HCT116 (cell line): Measurements from ENCODE around the gene ELMOD2. TPM values are rescaled to one million over a fixed set of nuclear protein-coding genes. Genes with fewer than 3 reads are reported as not detected.

ENCODE experiments used
- ATAC-seq: fragments of 200-7000 bp; cut with Tn5 transposase; 2 replicates; pipeline ENCODE4 v1.9.1; 2020; ENCODE audit warnings: mild to moderate bottlenecking, moderate library complexity
- BruUV-seq: library from RNA; stranded (reverse); fragments of 400-500 nt; replicated peaks from 2 replicates; lab custom pipeline; 2021; lab: Mats Ljungman, UMichigan
- CTCF ChIA-PET: fragments of 300-600 bp; sonication (Branson Sonifier 250); formaldehyde crosslinking; loops from one replicate; lab custom pipeline; 2021; ENCODE audit warnings: antibody characterized with exemption; lab: Charles Lee
- POLR2A ChIA-PET: fragments of 300-600, 350-600 bp; sonication (Branson Sonifier 250); formaldehyde crosslinking; loops from one replicate; lab custom pipeline; 2021; ENCODE audit warnings: antibody characterized with exemption; lab: Charles Lee
- RAD21 ChIA-PET, 2 experiments: fragments of 300-600 bp; sonication (Branson Sonifier 250); formaldehyde crosslinking; loops; one replicate each; lab custom pipeline; 2023; ENCODE audit warnings: low total read pairs in 2 of 2; ENCODE audit not compliant: uncharacterized antibody in 2 of 2, unreplicated experiment in 2 of 2, low non-redundant PET in 1 of 2; lab: Charles Lee
- DNase-seq: peaks from one replicate; pipeline ENCODE4 v3.0.0-alpha.2; 2010; ENCODE audit warnings: low read depth, low spot score
- H2AFZ ChIP-seq: fragments of 200-600 bp; shearing (Covaris generic), sonication (generic); 2 replicates; pipeline ENCODE4 v1.6.1; 2017; ENCODE audit warnings: low read depth, mixed run types, mixed read lengths, antibody characterized with exemption, low read length; ENCODE audit not compliant: poor library complexity, severe bottlenecking
- H3K27ac ChIP-seq: 2 replicates; pipeline ENCODE4 v1.5.1; 2012; ENCODE audit warnings: low read depth, low read length
- H3K27me3 ChIP-seq: fragments of 200-600 bp; sonication (generic); 2 replicates; pipeline ENCODE4 v1.6.1; 2016; ENCODE audit warnings: mixed run types, low read length, mixed read lengths; ENCODE audit not compliant: insufficient read depth
- H3K36me3 ChIP-seq, 2 experiments: fragments of 200-500 bp in 1 of 2; fragments of 200-600 bp in 1 of 2; sonication (Bioruptor generic) in 1 of 2; sonication (generic) in 1 of 2; 2 replicates each; pipeline versions ENCODE4 v1.5.1 to v1.6.1; 2014 to 2016; ENCODE audit warnings: low read length in 2 of 2, inconsistent platforms in 1 of 2, mixed read lengths in 1 of 2, mixed run types in 1 of 2; ENCODE audit not compliant: insufficient read depth in 2 of 2, control insufficient read depth in 1 of 2
- H3K4me1 ChIP-seq, 2 experiments: fragments of 200-600 bp in 1 of 2; sonication (generic) in 1 of 2; 2 replicates each; pipeline versions ENCODE4 v1.5.1 to v1.6.1; 2012 to 2017; ENCODE audit warnings: low read length in 2 of 2, inconsistent platforms in 1 of 2, mild to moderate bottlenecking in 1 of 2, mixed read lengths in 1 of 2, mixed run types in 1 of 2, moderate library complexity in 1 of 2; ENCODE audit not compliant: insufficient read depth in 2 of 2, control insufficient read depth in 1 of 2
- H3K4me2 ChIP-seq: fragments of 200-600 bp; sonication (generic); 2 replicates; pipeline ENCODE4 v1.6.1; 2017; ENCODE audit warnings: mixed run types, low read length, mixed read lengths
- H3K4me3 ChIP-seq, 2 experiments: fragments of 200-600 bp in 1 of 2; sonication (generic) in 1 of 2; replicated peaks in 1 of 2; 2 replicates each; pipeline ENCODE4 v1.5.1; 2011 to 2016; ENCODE audit warnings: low read length in 2 of 2, control low read depth in 1 of 2, low read depth in 1 of 2, mild to moderate bottlenecking in 1 of 2, mixed read lengths in 1 of 2, mixed run types in 1 of 2
- H3K79me2 ChIP-seq: fragments of 200-600 bp; sonication (generic); 2 replicates; pipeline ENCODE4 v1.6.1; 2017; ENCODE audit warnings: mild to moderate bottlenecking, mixed run types, low read length, moderate library complexity, mixed read lengths; ENCODE audit not compliant: insufficient read depth
- H3K9ac ChIP-seq: fragments of 200-600 bp; sonication (generic); 2 replicates; pipeline ENCODE4 v1.6.1; 2016; ENCODE audit warnings: low read length, mixed read lengths
- H3K9me2 ChIP-seq: fragments of 200-600 bp; sonication (generic), shearing (Covaris generic); 2 replicates; pipeline ENCODE4 v1.6.1; 2017; ENCODE audit warnings: mixed run types, mild to moderate bottlenecking, moderate library complexity; ENCODE audit not compliant: insufficient read depth
- H3K9me3 ChIP-seq, 2 experiments: fragments of 200-500 bp in 1 of 2; fragments of 200-600 bp in 1 of 2; sonication (Bioruptor generic) in 1 of 2; sonication (generic) in 1 of 2; 2 replicates each; pipeline ENCODE4 v1.6.1; 2014 to 2017; ENCODE audit warnings: low read length in 2 of 2, mixed read lengths in 2 of 2, inconsistent platforms in 1 of 2, low read depth in 1 of 2, mild to moderate bottlenecking in 1 of 2, mixed run types in 1 of 2, moderate library complexity in 1 of 2; ENCODE audit not compliant: control insufficient read depth in 1 of 2, insufficient read depth in 1 of 2
- H4K20me1 ChIP-seq: fragments of 200-600 bp; sonication (generic), shearing (Covaris generic); 2 replicates; pipeline ENCODE4 v1.6.1; 2017; ENCODE audit warnings: mixed run types, mild to moderate bottlenecking, moderate library complexity; ENCODE audit not compliant: insufficient read depth
- CBX3 ChIP-seq: IDR thresholded peaks from 2 replicates; pipeline ENCODE4 v1.6.1; 2012; ENCODE audit warnings: low read depth
- EGR1 ChIP-seq: IDR thresholded peaks from 2 replicates; pipeline ENCODE4 v1.6.1; 2012; ENCODE audit warnings: low read depth
- ELF1 ChIP-seq: IDR thresholded peaks from 2 replicates; pipeline ENCODE4 v1.6.1; 2012; ENCODE audit warnings: low read depth, borderline replicate concordance
- EZH2phosphoT487 ChIP-seq: fragments of 200-600 bp; IDR thresholded peaks from 2 replicates; pipeline ENCODE4 v1.6.1; 2018; ENCODE audit warnings: antibody characterized with exemption, borderline replicate concordance
- POLR2A ChIP-seq: IDR thresholded peaks from 2 replicates; pipeline ENCODE4 v1.7.0; 2011; ENCODE audit warnings: borderline replicate concordance; ENCODE audit not compliant: insufficient read depth, insufficient read length; ENCODE audit errors: extremely low read depth
- RAD21 ChIP-seq: IDR thresholded peaks from 2 replicates; pipeline ENCODE4 v1.6.1; 2012; ENCODE audit warnings: low read depth, mild to moderate bottlenecking
- SIN3A ChIP-seq: IDR thresholded peaks from 2 replicates; pipeline ENCODE4 v1.6.1; 2012; ENCODE audit warnings: low read depth
- SP1 ChIP-seq: IDR thresholded peaks from 2 replicates; pipeline ENCODE4 v1.6.1; 2012; ENCODE audit warnings: low read depth
- SRF ChIP-seq: IDR thresholded peaks from 2 replicates; pipeline ENCODE4 v1.6.1; 2012; ENCODE audit warnings: low read depth
- TCF7L2 ChIP-seq: IDR thresholded peaks from 2 replicates; pipeline ENCODE4 v1.7.0; 2011; ENCODE audit warnings: borderline replicate concordance, inconsistent platforms; ENCODE audit not compliant: insufficient read depth, insufficient read length; ENCODE audit errors: extremely low read depth
- YY1 ChIP-seq: IDR thresholded peaks from 2 replicates; pipeline ENCODE4 v1.6.1; 2011; ENCODE audit warnings: low read length, low read depth, moderate library complexity, mild to moderate bottlenecking; ENCODE audit not compliant: insufficient replicate concordance; ENCODE audit errors: extremely low read depth
- ZNF274 ChIP-seq: fragments of 200-500 bp; sonication (Bioruptor generic); IDR thresholded peaks from 2 replicates; pipeline ENCODE4 v1.6.1; 2014; ENCODE audit warnings: mild to moderate bottlenecking, low read depth, low read length, inconsistent platforms
- intact Hi-C: fragments of 100-400 bp; cut with micrococcal nuclease; formaldehyde crosslinking; loops from 2 replicates; pipeline ENCODE4 v1.10.0; 2022
- total RNA-seq: library from RNA; stranded (reverse); gene quantifications from one replicate; pipeline ENCODE4 v1.2.1, GENCODE V29; 2021; ENCODE audit not compliant: unreplicated experiment
- TF ChIP-seq, protein P1 (sequence below), 3 experiments: fragments of 200-600 bp in 1 of 3; sonication (generic) in 1 of 3; IDR thresholded peaks in 2 of 3; conservative IDR thresholded peaks in 1 of 3; 2 replicates each; pipeline ENCODE4 v1.5.1; 2012 to 2017; ENCODE audit warnings: low read depth in 2 of 3, low read length in 2 of 3, antibody characterized with exemption in 1 of 3, borderline replicate concordance in 1 of 3, control low read depth in 1 of 3, mild to moderate bottlenecking in 1 of 3, mixed read lengths in 1 of 3, mixed run types in 1 of 3, moderate library complexity in 1 of 3; ENCODE audit not compliant: insufficient read depth in 1 of 3
- TF ChIP-seq, protein P2 (sequence below): IDR thresholded peaks from 2 replicates; pipeline ENCODE4 v1.6.1; 2012
- TF ChIP-seq, protein P3 (sequence below): IDR thresholded peaks from 2 replicates; pipeline ENCODE4 v1.6.1; 2011; ENCODE audit warnings: mild to moderate bottlenecking, low read length, moderate library complexity; ENCODE audit not compliant: insufficient replicate concordance; ENCODE audit errors: extremely low read depth

The ELMOD2 gene
- total RNA-seq, 1 experiment from 2014 or later: 26.6 TPM

DNA sequence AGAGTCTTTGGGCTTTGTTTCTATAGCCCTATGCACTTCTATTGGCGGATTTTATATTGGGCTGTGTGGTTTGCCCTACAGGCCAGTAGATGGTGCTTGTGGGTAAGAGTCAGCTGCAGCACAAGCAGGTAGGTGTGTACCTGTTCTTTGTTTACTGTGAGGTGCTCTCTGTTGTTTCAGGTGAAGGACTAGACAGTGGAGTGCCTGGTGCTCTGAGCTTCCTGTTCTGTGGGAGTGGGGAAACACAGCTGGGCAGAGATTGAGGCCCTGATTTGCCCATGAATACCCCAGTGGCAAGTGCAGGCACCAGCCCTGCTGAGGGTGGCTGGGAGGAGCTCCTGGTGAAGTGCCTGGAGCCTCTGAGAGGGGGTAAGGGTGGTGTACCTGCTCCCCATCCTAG, 71.1 kb downstream of the ELMOD2 start:
- POLR2A ChIA-PET: no interaction called here
- CTCF ChIA-PET: interaction anchor here (0.7 to 2.0 kb wide), 10 partner anchors 10 to 499 kb away, joined by 3 to 13 read pairs (median 3); no protein-coding TSS in a partner anchor
- H3K9me3 ChIP-seq: no peaks in the 10 kb centered on the region
- BruUV-seq: no TSS peak
- DNase-seq (peak; percentile 37), ATAC-seq (peak; percentile 100)
- H3K4me3 ChIP-seq: no peak overlapping the region
- H3K4me1 ChIP-seq: 0 out of 4 replicates have a peak, but pooled peaks cover 0 to 4% of the 10 kb centered on the region in 2 experiments
- H3K27ac ChIP-seq: no peak overlapping the region
- H3K36me3 ChIP-seq: no peaks in the 10 kb centered on the region
- intact Hi-C loops: loop anchor here (1.0 kb wide), 2 partner anchors 43 to 256 kb away; no protein-coding TSS in a partner anchor
- no peaks in the 10 kb centered on the region for H3K79me2 ChIP-seq
- no peak overlapping the region for H3K4me2 ChIP-seq
- H3K27me3 ChIP-seq: no peaks in the 10 kb centered on the region
- no peaks in the 10 kb centered on the region for H4K20me1 ChIP-seq
- H2AFZ ChIP-seq: no peak overlapping the region
- H3K9ac ChIP-seq: no peak overlapping the region
- no peak for TF ChIP-seq POLR2A
- TF ChIP-seq CBX3: no peak
- TF ChIP-seq SIN3A: no peak
- TF ChIP-seq RAD21: peak; percentile 76
- TF ChIP-seq, protein P1, sequence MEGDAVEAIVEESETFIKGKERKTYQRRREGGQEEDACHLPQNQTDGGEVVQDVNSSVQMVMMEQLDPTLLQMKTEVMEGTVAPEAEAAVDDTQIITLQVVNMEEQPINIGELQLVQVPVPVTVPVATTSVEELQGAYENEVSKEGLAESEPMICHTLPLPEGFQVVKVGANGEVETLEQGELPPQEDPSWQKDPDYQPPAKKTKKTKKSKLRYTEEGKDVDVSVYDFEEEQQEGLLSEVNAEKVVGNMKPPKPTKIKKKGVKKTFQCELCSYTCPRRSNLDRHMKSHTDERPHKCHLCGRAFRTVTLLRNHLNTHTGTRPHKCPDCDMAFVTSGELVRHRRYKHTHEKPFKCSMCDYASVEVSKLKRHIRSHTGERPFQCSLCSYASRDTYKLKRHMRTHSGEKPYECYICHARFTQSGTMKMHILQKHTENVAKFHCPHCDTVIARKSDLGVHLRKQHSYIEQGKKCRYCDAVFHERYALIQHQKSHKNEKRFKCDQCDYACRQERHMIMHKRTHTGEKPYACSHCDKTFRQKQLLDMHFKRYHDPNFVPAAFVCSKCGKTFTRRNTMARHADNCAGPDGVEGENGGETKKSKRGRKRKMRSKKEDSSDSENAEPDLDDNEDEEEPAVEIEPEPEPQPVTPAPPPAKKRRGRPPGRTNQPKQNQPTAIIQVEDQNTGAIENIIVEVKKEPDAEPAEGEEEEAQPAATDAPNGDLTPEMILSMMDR (IDR thresholded peaks at IDR 0.05 in 2 of 3, conservative IDR thresholded peaks at IDR 0.05 in 1 of 3; ENCODE audit: borderline replicate concordance in 1 of 3, insufficient read depth in 1 of 3, low read depth in 2 of 3, low read length in 2 of 3): peak; percentile 68 to 77 (median 72); a peak in 5 of 6 replicates
- TF ChIP-seq, all 23 proteins: peak for 2
- no peaks in the 10 kb centered on the region for H3K9me2 ChIP-seq
- RAD21 ChIA-PET: no interaction called here

- intact Hi-C loops: no loop called here
- TF ChIP-seq, protein P2, sequence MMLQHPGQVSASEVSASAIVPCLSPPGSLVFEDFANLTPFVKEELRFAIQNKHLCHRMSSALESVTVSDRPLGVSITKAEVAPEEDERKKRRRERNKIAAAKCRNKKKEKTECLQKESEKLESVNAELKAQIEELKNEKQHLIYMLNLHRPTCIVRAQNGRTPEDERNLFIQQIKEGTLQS: no peak
- TF ChIP-seq, protein P3, sequence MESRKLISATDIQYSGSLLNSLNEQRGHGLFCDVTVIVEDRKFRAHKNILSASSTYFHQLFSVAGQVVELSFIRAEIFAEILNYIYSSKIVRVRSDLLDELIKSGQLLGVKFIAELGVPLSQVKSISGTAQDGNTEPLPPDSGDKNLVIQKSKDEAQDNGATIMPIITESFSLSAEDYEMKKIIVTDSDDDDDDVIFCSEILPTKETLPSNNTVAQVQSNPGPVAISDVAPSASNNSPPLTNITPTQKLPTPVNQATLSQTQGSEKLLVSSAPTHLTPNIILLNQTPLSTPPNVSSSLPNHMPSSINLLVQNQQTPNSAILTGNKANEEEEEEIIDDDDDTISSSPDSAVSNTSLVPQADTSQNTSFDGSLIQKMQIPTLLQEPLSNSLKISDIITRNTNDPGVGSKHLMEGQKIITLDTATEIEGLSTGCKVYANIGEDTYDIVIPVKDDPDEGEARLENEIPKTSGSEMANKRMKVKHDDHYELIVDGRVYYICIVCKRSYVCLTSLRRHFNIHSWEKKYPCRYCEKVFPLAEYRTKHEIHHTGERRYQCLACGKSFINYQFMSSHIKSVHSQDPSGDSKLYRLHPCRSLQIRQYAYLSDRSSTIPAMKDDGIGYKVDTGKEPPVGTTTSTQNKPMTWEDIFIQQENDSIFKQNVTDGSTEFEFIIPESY: no peak
- no peak for TF ChIP-seq EZH2phosphoT487
- no peak for TF ChIP-seq SRF
- no peak for TF ChIP-seq CBX3
- no peak for TF ChIP-seq SIN3A
- TF ChIP-seq YY1: no peak
- no peak for TF ChIP-seq ELF1
- no peak for TF ChIP-seq EGR1
- no peak for TF ChIP-seq ZNF274
- no peak for TF ChIP-seq SP1
- no peak for TF ChIP-seq POLR2A
- no peak for TF ChIP-seq TCF7L2
- ATAC-seq (no peak), DNase-seq (no peak)
- H4K20me1 ChIP-seq: no peaks in the 10 kb centered on the region
- H3K79me2 ChIP-seq: no peaks in the 10 kb centered on the region
- no peak overlapping the region for H3K4me3 ChIP-seq
- H3K4me2 ChIP-seq: no peak overlapping the region
- H3K9me3 ChIP-seq: no peaks in the 10 kb centered on the region
- ChIA-PET POLR2A (interaction anchor here (1.7 kb wide), 1 partner anchor 9 kb away, joined by 4 read pairs; no protein-coding TSS in a partner anchor), CTCF (interaction anchor here (1.3 to 1.4 kb wide), 2 partner anchors 9 to 240 kb away, joined by 3 to 5 read pairs; no protein-coding TSS in a partner anchor), RAD21 (no interaction called here)
- H3K27me3 ChIP-seq: no peaks in the 10 kb centered on the region
- H3K27ac ChIP-seq: no peak overlapping the region
- BruUV-seq: no TSS peak
- no peak overlapping the region for H2AFZ ChIP-seq
- H3K9ac ChIP-seq: no peak overlapping the region
- no peaks in the 10 kb centered on the region for H3K4me1 ChIP-seq
- H3K36me3 ChIP-seq: no peaks in the 10 kb centered on the region
- no peaks in the 10 kb centered on the region for H3K9me2 ChIP-seq
Observed at GRCh38 chr4:140600408-140600807, 76.4 kb downstream of the ELMOD2 start.
